GM10266 (cell line): ENCODE data around the gene LACTB.
A peak's percentile ranks its signal among the peaks of the same experiment; 100 is the strongest.

Source experiments
- DNase-seq: peaks from one replicate; pipeline ENCODE4 v3.0.0; 2012; ENCODE audit errors: extremely low spot score
- TF ChIP-seq, protein P1 (sequence below): IDR thresholded peaks from 2 replicates; pipeline ENCODE4 v1.5.1; 2012; ENCODE audit warnings: mild to moderate bottlenecking, low read depth; ENCODE audit not compliant: control insufficient read depth, insufficient read depth; ENCODE audit errors: missing control alignments

Gene LACTB

DNA sequence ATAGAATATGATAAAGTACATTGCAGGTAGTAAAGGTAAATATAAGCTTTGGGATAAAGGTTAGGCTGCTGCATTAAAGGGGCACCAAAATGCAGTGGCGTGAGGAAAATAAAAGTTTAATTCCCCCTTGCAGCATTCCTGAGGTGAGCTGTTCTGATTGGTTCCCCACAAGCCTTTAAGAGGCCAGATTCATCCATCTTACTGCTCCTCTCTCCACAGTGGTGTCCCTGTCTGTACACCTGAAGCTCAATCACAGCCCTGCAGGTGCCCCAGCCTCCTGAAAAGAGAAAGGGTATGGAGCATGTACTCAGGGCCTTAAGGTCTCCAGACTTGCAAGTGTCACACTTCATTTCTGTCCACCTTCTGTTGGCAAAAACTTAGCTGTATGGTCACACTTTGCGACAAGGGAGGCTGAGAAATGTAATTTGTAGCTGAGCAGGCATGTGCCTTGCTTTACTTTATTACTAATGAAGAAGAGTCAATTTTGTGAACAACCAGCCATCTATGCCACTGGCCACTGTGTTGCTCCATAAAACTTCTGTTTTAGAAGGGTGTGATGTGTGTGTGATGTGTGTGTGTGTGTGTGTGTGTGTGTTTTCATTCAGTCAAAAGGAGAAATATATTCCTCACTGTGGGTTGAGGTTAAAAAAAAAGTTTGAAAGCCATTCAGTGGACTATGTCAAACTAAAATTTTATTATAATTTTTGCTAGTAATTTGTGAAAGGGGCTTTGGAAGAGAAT, 12.8 kb downstream of the LACTB start:
- TF ChIP-seq, protein P1, sequence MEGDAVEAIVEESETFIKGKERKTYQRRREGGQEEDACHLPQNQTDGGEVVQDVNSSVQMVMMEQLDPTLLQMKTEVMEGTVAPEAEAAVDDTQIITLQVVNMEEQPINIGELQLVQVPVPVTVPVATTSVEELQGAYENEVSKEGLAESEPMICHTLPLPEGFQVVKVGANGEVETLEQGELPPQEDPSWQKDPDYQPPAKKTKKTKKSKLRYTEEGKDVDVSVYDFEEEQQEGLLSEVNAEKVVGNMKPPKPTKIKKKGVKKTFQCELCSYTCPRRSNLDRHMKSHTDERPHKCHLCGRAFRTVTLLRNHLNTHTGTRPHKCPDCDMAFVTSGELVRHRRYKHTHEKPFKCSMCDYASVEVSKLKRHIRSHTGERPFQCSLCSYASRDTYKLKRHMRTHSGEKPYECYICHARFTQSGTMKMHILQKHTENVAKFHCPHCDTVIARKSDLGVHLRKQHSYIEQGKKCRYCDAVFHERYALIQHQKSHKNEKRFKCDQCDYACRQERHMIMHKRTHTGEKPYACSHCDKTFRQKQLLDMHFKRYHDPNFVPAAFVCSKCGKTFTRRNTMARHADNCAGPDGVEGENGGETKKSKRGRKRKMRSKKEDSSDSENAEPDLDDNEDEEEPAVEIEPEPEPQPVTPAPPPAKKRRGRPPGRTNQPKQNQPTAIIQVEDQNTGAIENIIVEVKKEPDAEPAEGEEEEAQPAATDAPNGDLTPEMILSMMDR: no peak

DNA sequence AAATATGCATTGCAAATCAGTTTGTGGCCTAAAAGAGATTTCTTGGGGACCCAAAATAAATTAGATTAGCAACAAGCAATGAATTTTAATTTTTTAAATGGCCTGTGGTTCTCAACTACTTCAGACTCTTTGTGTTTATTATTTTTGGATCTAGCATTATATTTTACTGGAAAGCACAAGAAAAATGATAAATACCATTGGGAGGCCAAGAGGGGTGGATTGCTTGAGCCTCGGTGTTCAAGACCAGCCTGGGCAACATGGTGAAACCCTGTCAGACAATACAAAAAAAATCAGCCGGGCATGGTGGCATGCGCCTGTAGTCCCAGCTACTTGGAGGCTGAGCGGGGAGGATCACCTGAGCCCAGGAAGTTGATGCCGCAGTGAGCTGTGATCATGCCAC, 13.6 kb downstream of the LACTB start:
- no peak for DNase-seq
- TF ChIP-seq, protein P1: no peak

More for the DNA sequence above, 12.8 kb downstream of the LACTB start:
- DNase-seq: no peak

DNA sequence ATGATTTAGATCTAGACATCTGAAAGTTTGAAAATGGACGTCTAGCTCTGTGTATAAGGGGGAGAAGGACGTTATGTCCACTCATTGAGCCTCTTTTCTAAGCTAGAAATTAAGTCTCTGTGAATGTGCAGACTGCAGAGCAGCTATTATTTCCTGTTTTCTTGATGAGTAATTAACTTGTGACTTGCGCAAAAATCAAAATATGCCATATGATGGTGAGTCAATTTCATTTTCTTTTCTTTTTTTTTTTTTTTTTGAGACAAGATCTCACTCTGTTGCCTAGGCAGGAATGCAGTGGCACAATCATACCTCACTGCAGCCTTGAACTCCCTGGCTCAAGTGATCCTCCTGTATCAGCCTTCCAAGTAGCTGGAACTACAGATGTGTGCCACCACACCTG, 14.1 kb downstream of the LACTB start:
- TF ChIP-seq, protein P1: no peak
- no peak for DNase-seq

DNA sequence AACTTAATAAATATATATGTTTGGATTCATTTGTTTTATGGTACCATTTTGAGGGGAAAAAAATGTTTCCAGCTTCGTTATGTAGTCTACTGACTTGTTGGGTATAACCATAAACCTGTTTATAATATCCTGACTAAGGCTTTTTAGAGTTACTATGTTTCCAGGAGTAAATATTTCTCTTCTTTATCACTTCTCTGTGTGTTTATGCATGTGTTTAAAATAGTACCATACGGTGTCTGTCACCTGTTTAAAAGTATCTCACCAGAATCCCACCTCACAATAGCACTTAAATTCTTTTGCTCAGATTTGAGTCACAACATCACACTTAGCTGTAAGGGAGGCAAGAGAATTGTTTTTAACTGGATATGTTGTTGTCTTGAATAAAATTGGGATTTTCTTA, 15.1 kb downstream of the LACTB start:
- no peak for DNase-seq
- TF ChIP-seq, protein P1: no peak

DNA sequence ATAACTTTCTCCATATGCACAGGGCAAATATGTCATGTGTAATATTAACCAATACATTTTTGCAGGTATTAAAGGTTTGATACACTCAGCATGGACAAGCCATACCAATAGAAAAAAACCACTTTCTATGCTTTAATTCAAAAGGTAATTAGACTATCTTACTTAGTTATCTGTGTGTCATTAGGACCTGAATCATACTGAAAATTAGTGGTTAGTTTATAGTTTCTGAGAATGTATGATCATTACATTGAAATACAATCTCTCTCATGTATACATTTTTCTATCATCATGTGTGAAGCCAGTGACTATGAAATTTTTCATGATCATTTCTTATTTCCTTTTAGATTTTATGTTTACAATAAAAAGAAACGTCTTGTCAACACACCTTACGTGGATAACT, 19.3 kb downstream of the LACTB start:
- DNase-seq: no peak
- TF ChIP-seq, protein P1: no peak

DNA sequence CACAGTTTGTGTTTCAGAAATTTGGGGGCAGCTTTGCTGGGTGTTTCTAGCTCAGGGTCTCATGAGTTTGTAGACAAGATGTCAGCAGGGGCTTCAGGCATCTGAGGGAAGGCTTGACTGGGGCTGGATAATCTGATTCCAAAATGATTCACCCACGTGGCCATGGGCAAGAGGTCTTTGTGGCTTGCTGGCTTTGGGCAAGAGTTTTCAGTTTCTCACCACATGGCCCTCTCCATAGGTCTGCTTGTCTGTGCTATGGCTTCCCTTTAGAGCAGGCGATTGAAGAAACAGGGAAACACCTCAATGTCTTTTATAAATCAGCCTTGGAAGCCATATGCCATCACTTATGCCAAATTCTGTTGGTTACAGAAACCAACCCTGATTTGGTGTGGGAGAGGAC, 23.8 kb downstream of the LACTB start:
- no peak for DNase-seq
- TF ChIP-seq, protein P1: no peak

DNA sequence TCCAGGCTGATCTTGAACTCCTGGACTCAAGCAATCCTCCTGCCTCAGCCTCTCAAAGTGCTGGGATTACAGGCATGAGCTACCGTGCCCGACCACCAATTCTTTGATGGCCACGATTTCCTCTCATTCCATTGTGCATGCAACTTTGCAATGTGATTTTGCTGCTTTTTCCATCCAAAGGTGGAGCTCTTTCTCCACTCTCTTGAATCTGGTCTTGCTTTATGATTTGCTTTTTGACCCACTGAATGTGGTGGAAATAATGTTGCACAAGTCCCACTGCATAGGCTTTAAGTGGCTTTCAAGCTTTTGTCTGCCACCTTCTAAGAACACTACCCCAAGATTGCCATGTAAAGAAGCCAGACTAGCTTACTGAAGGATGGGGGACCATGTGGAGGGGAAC, 25.0 kb downstream of the LACTB start:
- TF ChIP-seq, protein P1: peak; percentile 7
- no peak for DNase-seq
